Mucosa of stomach (tissue), 1 donor: ENCODE measurements around the gene GFOD2.

Source experiments
- H3K27me3 ChIP-seq: one replicate; pipeline ENCODE4 v1.7.0; 2013; ENCODE audit warnings: mild to moderate bottlenecking, low read length; ENCODE audit not compliant: control insufficient read depth, insufficient read depth
- H3K36me3 ChIP-seq: one replicate; pipeline ENCODE4 v1.7.0; 2013; ENCODE audit warnings: low read length; ENCODE audit not compliant: control insufficient read depth, insufficient read depth
- H3K4me1 ChIP-seq: one replicate; pipeline ENCODE4 v1.7.0; 2013; ENCODE audit warnings: mild to moderate bottlenecking, low read length; ENCODE audit not compliant: control insufficient read depth, insufficient read depth
- H3K4me3 ChIP-seq: one replicate; pipeline ENCODE4 v1.7.0; 2013; ENCODE audit warnings: low read length
- H3K9ac ChIP-seq: one replicate; pipeline ENCODE4 v1.7.0; 2013; ENCODE audit warnings: mild to moderate bottlenecking, low read length, moderate library complexity
- H3K9me3 ChIP-seq: one replicate; pipeline ENCODE4 v1.7.0; 2013; ENCODE audit warnings: mild to moderate bottlenecking, low read length, moderate library complexity; ENCODE audit not compliant: control insufficient read depth
- donor health status: Pancreatic carcinoma.

Gene GFOD2

GRCh38 chr16:67665598-67665997 lies 53.5 kb downstream of the GFOD2 start:
- Histone ChIP-seq H3K4me3 (peak overlapping the region; percentile 61), H3K36me3 (no peaks in the 10 kb centered on the region), H3K27me3 (no peaks in the 10 kb centered on the region), H3K4me1 (peaks cover 27% of the 10 kb centered on the region), H3K9me3 (no peaks in the 10 kb centered on the region), H3K9ac (no peak overlapping the region)

DNA sequence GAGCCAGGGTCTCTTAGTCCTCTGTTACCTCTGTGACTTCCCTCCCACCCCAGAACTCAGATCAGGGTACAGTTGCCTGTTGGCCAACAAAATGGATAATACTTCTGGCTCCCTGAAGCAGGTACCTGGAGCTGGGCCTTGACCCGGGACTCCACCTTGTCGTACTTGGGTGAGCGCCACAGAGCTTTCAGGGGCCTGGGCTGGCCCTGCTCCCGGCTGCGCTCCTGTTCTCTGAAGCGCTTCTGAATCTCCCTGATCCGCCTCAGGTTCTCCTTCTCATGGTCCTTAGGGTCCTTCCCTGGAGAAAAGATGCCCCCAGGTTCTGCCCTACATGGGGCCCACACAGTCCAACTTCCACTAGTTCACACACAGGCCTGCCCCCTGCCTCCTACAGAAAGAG lies 54.2 kb downstream of the GFOD2 start:
- Histone ChIP-seq H3K4me3 (no peak overlapping the region), H3K36me3 (no peaks in the 10 kb centered on the region), H3K27me3 (no peaks in the 10 kb centered on the region), H3K9ac (no peak overlapping the region), H3K9me3 (no peaks in the 10 kb centered on the region), H3K4me1 (peaks cover 27% of the 10 kb centered on the region)

DNA sequence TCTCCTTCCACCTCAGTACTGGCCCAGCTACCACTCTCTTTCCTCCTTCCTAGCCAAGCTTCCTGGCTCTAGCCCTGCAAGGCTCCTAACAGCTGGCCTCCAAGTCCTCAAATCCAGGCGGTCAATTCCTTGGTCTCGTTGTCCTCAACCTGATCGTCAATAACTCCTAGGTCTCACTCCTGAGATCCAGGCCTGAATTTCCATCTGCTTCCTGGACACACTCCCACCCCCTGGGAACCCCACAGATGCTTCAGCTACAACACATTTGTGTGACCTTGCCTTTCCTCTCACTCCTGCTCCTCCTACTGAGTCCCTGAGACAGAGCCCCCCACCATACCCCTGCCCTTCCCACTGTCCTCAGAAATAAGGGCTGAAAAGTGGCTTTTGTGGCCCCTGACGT lies 54.9 kb downstream of the GFOD2 start:
- Histone ChIP-seq H3K36me3 (no peaks in the 10 kb centered on the region), H3K9me3 (no peaks in the 10 kb centered on the region), H3K9ac (no peak overlapping the region), H3K4me1 (peaks cover 32% of the 10 kb centered on the region), H3K27me3 (no peaks in the 10 kb centered on the region), H3K4me3 (no peak overlapping the region)

GRCh38 chr16:67663877-67664222 lies 55.3 kb downstream of the GFOD2 start:
- H3K9ac ChIP-seq, result no peak overlapping the region
- H3K36me3 ChIP-seq, result no peaks in the 10 kb centered on the region
- no peak overlapping the region for H3K4me3 ChIP-seq
- no peaks in the 10 kb centered on the region for H3K27me3 ChIP-seq
- no peaks in the 10 kb centered on the region for H3K9me3 ChIP-seq
- H3K4me1 ChIP-seq, result peaks cover 35% of the 10 kb centered on the region

DNA sequence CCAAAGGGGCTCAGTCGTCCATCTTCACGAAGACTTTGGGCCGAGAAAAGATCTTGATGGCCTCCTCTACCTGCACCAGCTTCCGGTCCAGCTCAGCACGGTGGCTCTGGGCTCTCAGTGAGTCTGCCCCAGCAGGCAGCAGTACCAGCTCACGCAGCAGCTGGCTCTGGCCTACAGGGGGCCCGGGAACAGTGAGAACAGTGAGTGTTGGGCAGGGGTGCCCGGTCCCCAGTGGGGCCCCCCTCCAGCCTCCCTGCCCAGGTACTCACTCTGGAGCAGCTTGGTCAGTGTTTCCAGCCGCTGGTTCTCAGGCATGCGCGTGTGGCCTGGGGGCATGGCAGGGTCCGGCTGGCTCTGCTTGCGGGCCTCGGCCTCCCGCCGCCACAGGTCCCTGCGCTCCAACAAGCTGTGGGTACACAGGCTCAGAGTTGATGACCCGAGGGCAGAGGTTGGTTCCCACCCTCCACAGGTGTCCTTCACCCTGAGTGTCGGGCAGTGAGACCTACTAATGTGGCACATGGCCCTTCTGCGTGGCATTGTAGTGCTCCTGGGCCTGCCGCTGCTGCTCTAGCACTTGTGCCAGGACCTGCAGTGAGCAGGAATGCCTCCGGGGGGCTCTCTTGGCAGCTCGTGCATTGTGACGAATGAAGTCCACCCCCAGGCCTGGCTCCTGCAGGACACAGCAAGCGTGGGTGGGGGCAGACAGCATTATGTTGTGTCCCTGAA lies 55.8 kb downstream of the GFOD2 start:
- Histone ChIP-seq H3K9me3 (no peaks in the 10 kb centered on the region), H3K9ac (no peak overlapping the region), H3K36me3 (no peaks in the 10 kb centered on the region), H3K4me1 (peaks cover 34% of the 10 kb centered on the region), H3K4me3 (no peak overlapping the region), H3K27me3 (no peaks in the 10 kb centered on the region)

DNA sequence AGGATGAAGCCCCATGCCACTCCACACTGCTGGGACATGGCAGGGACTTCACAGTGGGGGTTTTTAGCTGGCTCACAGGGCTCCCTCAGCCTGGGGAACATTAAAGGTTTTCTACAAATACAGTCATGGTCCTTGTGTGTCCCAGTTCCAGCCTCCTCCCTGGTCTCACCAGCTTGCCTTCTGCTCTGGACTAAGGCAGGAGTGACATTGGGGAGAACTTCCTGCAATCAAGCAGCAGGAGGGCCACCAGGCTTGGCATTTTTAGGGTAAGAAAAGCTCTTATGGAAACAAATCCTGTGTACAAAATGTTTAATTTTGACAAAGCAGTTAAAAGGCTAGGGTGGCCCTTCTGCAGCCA lies 56.5 kb downstream of the GFOD2 start:
- H3K36me3 ChIP-seq, result no peaks in the 10 kb centered on the region
- no peak overlapping the region for H3K9ac ChIP-seq
- no peaks in the 10 kb centered on the region for H3K9me3 ChIP-seq
- no peaks in the 10 kb centered on the region for H3K27me3 ChIP-seq
- peaks cover 27% of the 10 kb centered on the region for H3K4me1 ChIP-seq
- H3K4me3 ChIP-seq, result no peak overlapping the region

GRCh38 chr16:67661886-67662652 lies 57.0 kb downstream of the GFOD2 start:
- H3K9me3 ChIP-seq, result no peaks in the 10 kb centered on the region
- no peaks in the 10 kb centered on the region for H3K36me3 ChIP-seq
- H3K27me3 ChIP-seq, result no peaks in the 10 kb centered on the region
- H3K4me3 ChIP-seq, result no peak overlapping the region
- peaks cover 22% of the 10 kb centered on the region for H3K4me1 ChIP-seq
- H3K9ac ChIP-seq, result no peak overlapping the region

DNA sequence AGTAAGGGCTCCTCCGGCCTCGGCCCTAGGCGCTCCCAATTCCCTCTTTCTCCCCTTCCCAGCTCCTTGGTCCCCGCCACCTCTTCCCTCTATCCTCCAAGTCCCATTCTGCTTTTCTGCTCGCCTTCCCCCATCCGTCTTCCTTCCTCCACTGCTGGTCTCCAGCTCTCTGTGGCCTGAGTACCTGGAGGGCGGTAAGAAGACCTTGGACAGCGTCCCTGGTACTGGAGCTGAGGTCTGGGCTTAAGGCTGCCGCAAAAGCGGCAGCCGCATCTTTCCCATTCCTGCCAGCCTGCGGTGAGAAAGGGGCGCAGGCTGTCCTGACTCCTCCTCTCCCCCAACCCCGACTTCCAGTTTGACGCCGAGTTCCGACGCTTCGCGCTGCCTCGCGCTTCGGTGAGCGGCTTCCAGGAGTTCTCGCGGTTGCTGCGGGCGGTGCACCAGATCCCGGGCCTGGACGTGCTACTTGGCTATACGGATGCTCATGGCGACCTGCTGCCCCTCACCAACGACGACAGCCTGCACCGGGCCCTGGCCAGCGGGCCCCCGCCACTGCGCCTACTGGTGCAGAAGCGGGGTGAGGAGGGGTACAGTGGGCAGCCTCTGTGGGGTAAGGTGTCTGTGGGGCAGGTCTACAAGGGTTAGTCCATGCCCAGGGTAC lies 57.9 kb downstream of the GFOD2 start:
- Histone ChIP-seq H3K27me3 (no peaks in the 10 kb centered on the region), H3K36me3 (no peaks in the 10 kb centered on the region), H3K4me1 (peaks cover 22% of the 10 kb centered on the region), H3K9ac (peak overlapping the region; percentile 57), H3K4me3 (peak overlapping the region; percentile 19), H3K9me3 (no peaks in the 10 kb centered on the region)

DNA sequence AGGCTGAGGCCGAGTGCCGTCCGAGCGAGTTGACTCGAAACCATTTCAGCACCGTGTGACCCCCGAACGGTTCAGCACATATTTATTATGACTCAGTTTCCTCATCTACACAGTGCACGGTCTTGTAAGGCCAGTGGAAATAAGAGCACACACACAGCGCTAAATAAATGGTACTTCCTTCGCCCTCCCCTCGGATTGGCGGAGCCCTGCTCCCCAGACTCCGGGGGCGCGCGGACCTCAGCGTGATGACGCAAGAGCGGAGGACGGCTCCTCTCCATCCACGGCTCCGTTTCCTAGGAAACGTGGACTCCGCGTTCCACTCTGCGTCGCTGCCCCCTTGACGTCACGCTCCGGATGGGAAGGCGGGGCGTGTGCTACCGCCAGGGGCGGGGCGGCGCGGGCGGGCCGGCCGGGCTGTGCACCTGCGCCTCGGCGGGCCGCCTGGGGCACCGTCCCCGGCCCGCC lies 58.5 kb downstream of the GFOD2 start, which contains the start of gene PARD6A:
TSS of gene PARD6A (plus strand) at position 397 of the 465 bp plus-strand sequence. CDS start 79 bp downstream, outside the sequence.
- Histone ChIP-seq H3K9me3 (no peaks in the 10 kb centered on the region), H3K4me3 (peak within 1 kb of the TSS; percentile 78), H3K9ac (peak within 1 kb of the TSS; percentile 72), H3K27me3 (peaks cover 5% of the 10 kb centered on the region), H3K36me3 (no peaks in the 10 kb centered on the region), H3K4me1 (peaks cover 17% of the 10 kb centered on the region)

GRCh38 chr16:67659675-67660563 lies 59.2 kb downstream of the GFOD2 start, which contains the start of gene ACD:
Gene ACD (minus strand): TSS chr16:67660260. CDS start chr16:67660220, 40 bp downstream.
- Histone ChIP-seq H3K27me3 (peaks cover 10% of the 10 kb centered on the region), H3K36me3 (no peaks in the 10 kb centered on the region), H3K9me3 (no peaks in the 10 kb centered on the region), H3K4me3 (peak within 1 kb of the TSS; percentile 78), H3K4me1 (peaks cover 15% of the 10 kb centered on the region), H3K9ac (peak within 1 kb of the TSS; percentile 72)

DNA sequence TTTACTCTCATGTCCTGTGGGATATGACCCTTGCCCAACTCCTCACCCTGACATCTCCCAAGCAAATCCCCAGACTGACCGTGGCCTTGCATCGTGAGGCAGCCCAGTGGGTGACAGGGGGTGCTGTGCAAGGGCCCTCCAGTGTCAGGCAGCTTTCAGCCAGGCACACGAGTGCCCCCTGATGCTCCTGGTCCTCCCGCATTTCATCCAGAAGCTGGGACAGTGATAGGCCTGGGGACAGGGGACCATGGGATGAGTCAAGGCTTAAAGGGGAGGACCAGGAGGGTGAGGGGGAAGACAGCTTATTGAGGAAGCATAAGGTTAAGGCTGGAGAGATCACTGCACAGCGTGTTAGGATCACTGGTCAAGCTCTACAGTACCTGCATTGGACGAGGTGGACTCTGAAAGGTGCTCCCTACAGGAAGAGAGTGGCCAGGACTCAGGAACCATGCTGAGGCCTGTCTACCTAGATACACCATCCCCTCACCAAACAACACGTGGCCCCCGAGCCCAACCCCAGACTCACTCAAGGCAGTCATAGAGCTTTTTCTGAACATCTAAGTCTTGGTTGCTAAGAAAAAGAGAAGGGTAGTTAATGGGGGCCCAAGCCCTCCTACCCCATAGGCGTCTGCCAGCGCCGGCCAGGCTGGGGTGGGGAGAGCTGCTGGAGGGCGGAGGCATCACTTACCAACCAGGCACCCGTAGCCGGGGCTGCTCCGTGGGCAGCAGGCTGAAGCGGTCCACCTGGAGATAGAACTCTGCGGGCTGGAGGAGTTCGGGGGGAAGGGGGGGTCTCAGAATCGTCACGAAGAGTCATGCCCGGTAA lies 60.1 kb downstream of the GFOD2 start:
- peaks cover 19% of the 10 kb centered on the region for H3K27me3 ChIP-seq
- no peaks in the 10 kb centered on the region for H3K9me3 ChIP-seq
- peak overlapping the region; percentile 72 for H3K9ac ChIP-seq
- no peaks in the 10 kb centered on the region for H3K36me3 ChIP-seq
- peak overlapping the region; percentile 78 for H3K4me3 ChIP-seq
- peaks cover 15% of the 10 kb centered on the region for H3K4me1 ChIP-seq
